Measurements from ENCODE around the gene SGK1. TPM values are rescaled to one million over a fixed set of nuclear protein-coding genes. Genes with fewer than 3 reads are reported as not detected.

Gene SGK1
- polyA plus RNA-seq, 1 of the 3 experiments (the other 2 are of a cell fraction) = 440 TPM

DNA sequence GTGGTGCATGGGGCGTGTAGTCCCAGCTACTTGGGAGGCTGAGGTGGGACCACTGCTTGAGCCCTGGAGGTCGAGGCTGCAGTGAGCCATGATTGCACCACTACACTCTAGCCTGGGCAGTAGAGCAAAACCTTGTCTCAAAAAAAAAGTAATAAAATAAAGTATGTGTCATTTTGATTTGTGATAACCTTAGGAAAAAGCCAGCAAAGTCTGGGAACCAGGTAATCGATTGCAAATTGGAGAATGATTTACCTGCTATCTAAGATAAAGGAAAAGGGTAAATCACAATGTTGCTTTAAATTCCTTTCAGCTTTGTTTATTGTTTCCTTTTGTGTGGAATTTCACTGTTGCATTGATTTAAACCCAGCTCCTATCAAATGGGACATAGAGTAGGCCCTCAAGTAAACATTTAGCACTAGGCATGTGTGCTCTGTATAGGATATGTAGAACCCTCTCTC, 59.0 kb downstream of the SGK1 start:
- Histone ChIP-seq H3K36me3 (replicated peaks in 1 of 2; ENCODE audit: control insufficient read depth in 1 of 2, insufficient read depth in 2 of 2, low read length in 1 of 2) (no peaks in the 10 kb centered on the region), H3K27me3 (ENCODE audit: insufficient read depth) (no peaks in the 10 kb centered on the region), H3K9me2 (no peaks in the 10 kb centered on the region), H3K4me1 (ENCODE audit: control insufficient read depth in 1 of 2, insufficient read depth in 2 of 2, low read depth in 1 of 2, low read length in 1 of 2) (no peaks in the 10 kb centered on the region), H3K9ac (no peak overlapping the region), H3F3A (replicated peaks; ENCODE audit: insufficient read depth) (no peaks in the 10 kb centered on the region), H3K79me2 (ENCODE audit: insufficient read depth) (no peaks in the 10 kb centered on the region), H3K27ac (ENCODE audit: low read depth in 2 of 2, low read length in 1 of 2) (no peak overlapping the region), H4K20me1 (ENCODE audit: insufficient read depth) (no peaks in the 10 kb centered on the region), H2AFZ (ENCODE audit: low read depth) (no peak overlapping the region), H3K4me2 (no peak overlapping the region), H3K9me3 (no peaks in the 10 kb centered on the region), H3K4me3 (ENCODE audit: low read depth in 2 of 2, low read length in 1 of 2) (no peak overlapping the region)
- CTCF ChIA-PET = no interaction called here
- POLR2A ChIA-PET = no interaction called here
- no peak for DNase-seq
- 90% methylated on average over 3 of the region's 3 CpGs for WGBS (ENCODE audit: low lambda C conversion rate)
- TF ChIP-seq SMC3 (IDR thresholded peaks at IDR 0.05; ENCODE audit: low read depth, low read length) (no peak), FOSL2 (IDR thresholded peaks at IDR 0.05; ENCODE audit: borderline replicate concordance, low read depth) (no peak)
- TF ChIP-seq, protein P1, sequence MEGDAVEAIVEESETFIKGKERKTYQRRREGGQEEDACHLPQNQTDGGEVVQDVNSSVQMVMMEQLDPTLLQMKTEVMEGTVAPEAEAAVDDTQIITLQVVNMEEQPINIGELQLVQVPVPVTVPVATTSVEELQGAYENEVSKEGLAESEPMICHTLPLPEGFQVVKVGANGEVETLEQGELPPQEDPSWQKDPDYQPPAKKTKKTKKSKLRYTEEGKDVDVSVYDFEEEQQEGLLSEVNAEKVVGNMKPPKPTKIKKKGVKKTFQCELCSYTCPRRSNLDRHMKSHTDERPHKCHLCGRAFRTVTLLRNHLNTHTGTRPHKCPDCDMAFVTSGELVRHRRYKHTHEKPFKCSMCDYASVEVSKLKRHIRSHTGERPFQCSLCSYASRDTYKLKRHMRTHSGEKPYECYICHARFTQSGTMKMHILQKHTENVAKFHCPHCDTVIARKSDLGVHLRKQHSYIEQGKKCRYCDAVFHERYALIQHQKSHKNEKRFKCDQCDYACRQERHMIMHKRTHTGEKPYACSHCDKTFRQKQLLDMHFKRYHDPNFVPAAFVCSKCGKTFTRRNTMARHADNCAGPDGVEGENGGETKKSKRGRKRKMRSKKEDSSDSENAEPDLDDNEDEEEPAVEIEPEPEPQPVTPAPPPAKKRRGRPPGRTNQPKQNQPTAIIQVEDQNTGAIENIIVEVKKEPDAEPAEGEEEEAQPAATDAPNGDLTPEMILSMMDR (IDR thresholded peaks at IDR 0.05) = no peak

DNA sequence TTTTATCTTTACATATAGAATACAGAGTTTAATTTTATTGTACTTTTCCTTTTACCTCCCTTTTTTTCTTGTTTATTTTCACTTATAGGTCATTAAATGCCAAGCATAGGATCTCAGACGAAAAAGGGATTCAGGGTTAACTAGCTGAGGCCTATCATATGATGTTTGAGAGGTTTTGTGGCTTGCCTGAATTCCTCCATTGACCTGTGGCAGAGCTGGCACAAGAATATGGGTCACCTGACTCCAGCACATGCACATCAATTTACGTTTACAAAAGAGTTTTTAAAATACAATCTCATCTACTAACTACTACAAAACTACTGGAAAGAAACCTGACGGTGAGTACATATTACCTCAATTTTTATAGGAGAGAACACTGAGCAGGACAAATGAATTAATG, 60.4 kb downstream of the SGK1 start:
- TF ChIP-seq EP300 (IDR thresholded peaks at IDR 0.05; ENCODE audit: borderline replicate concordance in 1 of 2, low read depth in 1 of 2, low read length in 1 of 2) (no peak), FOXJ3 (CRISPR knock-in tag; IDR thresholded peaks at IDR 0.05) (no peak), NRF1 (IDR thresholded peaks at IDR 0.05; ENCODE audit: low read depth, low read length) (no peak), FOSL2 (IDR thresholded peaks at IDR 0.05; ENCODE audit: borderline replicate concordance, low read depth) (no peak), GATA2 (CRISPR knock-in tag; IDR thresholded peaks at IDR 0.05) (no peak), ELF1 (IDR thresholded peaks at IDR 0.05) (no peak), SIN3A (IDR thresholded peaks at IDR 0.05; ENCODE audit: borderline replicate concordance, low read depth, low read length) (no peak), EZH2phosphoT487 (IDR thresholded peaks at IDR 0.05; ENCODE audit: borderline replicate concordance, low read depth) (no peak), YY1 (IDR thresholded peaks at IDR 0.05; ENCODE audit: low read depth) (no peak), MEF2A (IDR thresholded peaks at IDR 0.05; ENCODE audit: borderline replicate concordance, low read depth) (no peak), RXRA (IDR thresholded peaks at IDR 0.05; ENCODE audit: borderline replicate concordance, low read depth) (no peak)
- TF ChIP-seq, protein P2, sequence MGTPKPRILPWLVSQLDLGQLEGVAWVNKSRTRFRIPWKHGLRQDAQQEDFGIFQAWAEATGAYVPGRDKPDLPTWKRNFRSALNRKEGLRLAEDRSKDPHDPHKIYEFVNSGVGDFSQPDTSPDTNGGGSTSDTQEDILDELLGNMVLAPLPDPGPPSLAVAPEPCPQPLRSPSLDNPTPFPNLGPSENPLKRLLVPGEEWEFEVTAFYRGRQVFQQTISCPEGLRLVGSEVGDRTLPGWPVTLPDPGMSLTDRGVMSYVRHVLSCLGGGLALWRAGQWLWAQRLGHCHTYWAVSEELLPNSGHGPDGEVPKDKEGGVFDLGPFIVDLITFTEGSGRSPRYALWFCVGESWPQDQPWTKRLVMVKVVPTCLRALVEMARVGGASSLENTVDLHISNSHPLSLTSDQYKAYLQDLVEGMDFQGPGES (IDR thresholded peaks at IDR 0.05; ENCODE audit: low read depth, low read length) = no peak
- TF ChIP-seq, protein P3, sequence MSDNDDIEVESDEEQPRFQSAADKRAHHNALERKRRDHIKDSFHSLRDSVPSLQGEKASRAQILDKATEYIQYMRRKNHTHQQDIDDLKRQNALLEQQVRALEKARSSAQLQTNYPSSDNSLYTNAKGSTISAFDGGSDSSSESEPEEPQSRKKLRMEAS (IDR thresholded peaks at IDR 0.05; ENCODE audit: low read depth) = no peak
- Histone ChIP-seq H3K27ac (ENCODE audit: low read depth in 2 of 2, low read length in 1 of 2) (no peak overlapping the region), H3K9ac (no peak overlapping the region), H2AFZ (ENCODE audit: low read depth) (no peak overlapping the region), H3K4me2 (no peak overlapping the region), H4K20me1 (ENCODE audit: insufficient read depth) (no peaks in the 10 kb centered on the region), H3K4me3 (ENCODE audit: low read depth in 2 of 2, low read length in 1 of 2) (no peak overlapping the region), H3K36me3 (replicated peaks in 1 of 2; ENCODE audit: control insufficient read depth in 1 of 2, insufficient read depth in 2 of 2, low read length in 1 of 2) (no peaks in the 10 kb centered on the region), H3K4me1 (ENCODE audit: control insufficient read depth in 1 of 2, insufficient read depth in 2 of 2, low read depth in 1 of 2, low read length in 1 of 2) (peaks cover 0 to 2% of the 10 kb centered on the region in 2 experiments; a peak in 1 of 4 replicates), H3F3A (replicated peaks; ENCODE audit: insufficient read depth) (no peaks in the 10 kb centered on the region), H3K79me2 (ENCODE audit: insufficient read depth) (no peaks in the 10 kb centered on the region), H3K9me2 (no peaks in the 10 kb centered on the region), H3K27me3 (ENCODE audit: insufficient read depth) (no peaks in the 10 kb centered on the region), H3K9me3 (no peaks in the 10 kb centered on the region)
- POLR2A ChIA-PET = no interaction called here
- CTCF ChIA-PET = no interaction called here
- no peak for DNase-seq
- 90% methylated on average over 3 of the region's 3 CpGs for WGBS (ENCODE audit: low lambda C conversion rate)

All from SK-N-SH (cell line).